WTC11 (cell line): ENCODE measurements around the gene UNKL. TPM values are rescaled to one million over a fixed set of nuclear protein-coding genes. Genes with fewer than 3 reads are reported as not detected.

Source experiments
- ATAC-seq: fragments of 200-7000 bp; cut with Tn5 transposase; 2 replicates; pipeline ENCODE4 v1.10.0; 2021; ENCODE audit warnings: mild to moderate bottlenecking, moderate library complexity
- CTCF ChIA-PET: fragments of 300-600 bp; sonication (Branson Sonifier 250); formaldehyde crosslinking; loops from one replicate; lab custom pipeline; 2021; ENCODE audit warnings: antibody characterized with exemption; lab: Charles Lee
- POLR2A ChIA-PET: fragments of 350-600 bp; sonication (Branson Sonifier 250); formaldehyde crosslinking; loops from one replicate; lab custom pipeline; 2021; ENCODE audit warnings: antibody characterized with exemption; lab: Charles Lee
- DNase-seq: peaks from one replicate; pipeline ENCODE4 v3.0.0; 2021; ENCODE audit warnings: low spot score
- H3K27ac Mint-ChIP-seq: 2 replicates; pipeline ENCODE4 v1.8.0; 2021; ENCODE audit warnings: mixed read lengths
- H3K27me3 Mint-ChIP-seq: 2 replicates; pipeline ENCODE4 v1.8.0; 2021; ENCODE audit warnings: low read depth, mild to moderate bottlenecking, moderate library complexity, mixed read lengths
- H3K36me3 Mint-ChIP-seq: 2 replicates; pipeline ENCODE4 v1.8.0; 2021; ENCODE audit warnings: mixed read lengths
- H3K4me1 Mint-ChIP-seq: 2 replicates; pipeline ENCODE4 v1.8.0; 2022; ENCODE audit warnings: mixed read lengths
- H3K4me3 Mint-ChIP-seq: 2 replicates; pipeline ENCODE4 v1.8.0; 2021; ENCODE audit warnings: mild to moderate bottlenecking, moderate library complexity, mixed read lengths
- H3K9me3 Mint-ChIP-seq: 2 replicates; pipeline ENCODE4 v1.8.0; 2021; ENCODE audit warnings: mixed read lengths
- ARID4B ChIP-seq: sonication (generic); formaldehyde crosslinking; IDR thresholded peaks from 2 replicates; pipeline ENCODE4 v1.8.0; 2023; ENCODE audit warnings: missing genetic modification reagents, mild to moderate bottlenecking, borderline replicate concordance
- ATF6 ChIP-seq: sonication (generic); formaldehyde crosslinking; IDR thresholded peaks from 2 replicates; pipeline ENCODE4 v1.8.1; 2023; ENCODE audit warnings: mild to moderate bottlenecking, missing genetic modification reagents
- CDX4 ChIP-seq: fragments of 250-450 bp; sonication (Bioruptor Pico); IDR thresholded peaks from 2 replicates; pipeline ENCODE4 v1.9.0; 2021; ENCODE audit warnings: moderate library complexity, mild to moderate bottlenecking, inconsistent platforms, borderline replicate concordance
- CTCF ChIP-seq: fragments of 200-600 bp; IDR thresholded peaks from 2 replicates; pipeline ENCODE4 v1.8.0; 2022; ENCODE audit warnings: antibody characterized with exemption
- FOXJ3 ChIP-seq: sonication (generic); formaldehyde crosslinking; IDR thresholded peaks from 2 replicates; pipeline ENCODE4 v1.9.0; 2021; ENCODE audit warnings: missing genetic modification reagents, mild to moderate bottlenecking, borderline replicate concordance
- FOXK1 ChIP-seq: sonication (generic); formaldehyde crosslinking; IDR thresholded peaks from 2 replicates; pipeline ENCODE4 v1.8.0; 2022; ENCODE audit warnings: mild to moderate bottlenecking, moderate library complexity, missing genetic modification reagents
- FOXP1 ChIP-seq: sonication (generic); formaldehyde crosslinking; IDR thresholded peaks from 2 replicates; pipeline ENCODE4 v1.8.0; 2022; ENCODE audit warnings: missing genetic modification reagents, mild to moderate bottlenecking, moderate library complexity, borderline replicate concordance
- GRHL2 ChIP-seq: fragments of 250-450 bp; sonication (Bioruptor Pico); IDR thresholded peaks from 2 replicates; pipeline ENCODE4 v1.8.0; 2022; ENCODE audit warnings: mild to moderate bottlenecking, moderate library complexity; ENCODE audit not compliant: insufficient replicate concordance, severe bottlenecking
- MYBL2 ChIP-seq: sonication (generic); formaldehyde crosslinking; IDR thresholded peaks from 2 replicates; pipeline ENCODE4 v1.8.1; 2023; ENCODE audit warnings: mild to moderate bottlenecking, moderate library complexity, missing genetic modification reagents
- NR1H2 ChIP-seq: sonication (generic); formaldehyde crosslinking; IDR thresholded peaks from 2 replicates; pipeline ENCODE4 v1.9.0; 2021; ENCODE audit warnings: mild to moderate bottlenecking, moderate library complexity, missing genetic modification reagents
- SP1 ChIP-seq: sonication (generic); formaldehyde crosslinking; conservative IDR thresholded peaks from 2 replicates; pipeline ENCODE4 v1.8.1; 2022; ENCODE audit warnings: missing genetic modification reagents
- ZBTB21 ChIP-seq: sonication (generic); formaldehyde crosslinking; IDR thresholded peaks from 2 replicates; pipeline ENCODE4 v1.8.1; 2023; ENCODE audit warnings: mild to moderate bottlenecking, missing genetic modification reagents, borderline replicate concordance
- ZNF121 ChIP-seq: sonication (generic); formaldehyde crosslinking; IDR thresholded peaks from 2 replicates; pipeline ENCODE4 v1.8.0; 2023; ENCODE audit warnings: missing genetic modification reagents
- ZNF317 ChIP-seq: sonication (generic); formaldehyde crosslinking; IDR thresholded peaks from 2 replicates; pipeline ENCODE4 v1.8.1; 2023; ENCODE audit warnings: low read depth, mild to moderate bottlenecking, moderate library complexity, missing genetic modification reagents, borderline replicate concordance
- ZNF423 ChIP-seq: fragments of 250-450 bp; sonication (Bioruptor Pico); IDR thresholded peaks from 2 replicates; pipeline ENCODE4 v2.1.2; 2022; ENCODE audit warnings: mild to moderate bottlenecking, moderate library complexity
- ZNF532 ChIP-seq: fragments of 250-450 bp; sonication (Bioruptor Pico); IDR thresholded peaks from 2 replicates; pipeline ENCODE4 v1.9.0; 2021; ENCODE audit warnings: mild to moderate bottlenecking, borderline replicate concordance
- total RNA-seq: library from RNA; stranded (reverse); gene quantifications from 3 replicates; pipeline ENCODE4 v1.2.3, GENCODE V29; 2021

UNKL gene
- total RNA-seq, 1 experiment from 2014 or later = 53.3 TPM

- TF ChIP-seq ZNF532 (CRISPR knock-in tag) = no peak
- TF ChIP-seq, all 79 proteins: peak for 0
These were observed 31.2 kb upstream of the UNKL start (continued) for GRCh38 chr16:1445518-1446203.

GRCh38 chr16:1444730-1445517 lies 30.4 kb upstream of the UNKL start:
- Mint-ChIP-seq H3K36me3 (no peaks in the 10 kb centered on the region), H3K9me3 (no peaks in the 10 kb centered on the region), H3K4me3 (no peak overlapping the region), H3K27ac (no peak overlapping the region), H3K4me1 (no peaks in the 10 kb centered on the region), H3K27me3 (no peaks in the 10 kb centered on the region)
- ATAC-seq (no peak), DNase-seq (no peak)
- ChIA-PET CTCF (interaction anchor here (0.7 to 1.9 kb wide), 3 partner anchors 17 to 279 kb away, joined by 3 to 10 read pairs (median 3); partner anchors contain the start of gene UQCC4), POLR2A (no interaction called here)
- TF ChIP-seq ZBTB21 (no peak), FOXK1 (CRISPR knock-in tag) (no peak), NR1H2 (CRISPR knock-in tag) (no peak), ZNF121 (no peak), CDX4 (CRISPR knock-in tag) (no peak), CTCF (no peak), FOXJ3 (no peak), ZNF317 (CRISPR knock-in tag) (no peak), MYBL2 (CRISPR knock-in tag) (no peak), GRHL2 (CRISPR knock-in tag) (no peak), ZNF423 (CRISPR knock-in tag) (no peak), SP1 (CRISPR knock-in tag) (no peak), ARID4B (CRISPR knock-in tag) (no peak), ATF6 (CRISPR knock-in tag) (no peak), FOXP1 (CRISPR knock-in tag) (no peak)
